GM19193 (cell line): ENCODE results near the gene FEZ2.

Experiments
- POLR2A ChIP-seq: IDR thresholded peaks from 4 replicates; pipeline ENCODE4 v1.6.1; 2011; ENCODE audit not compliant: insufficient read depth, insufficient read length; ENCODE audit errors: extremely low read depth

Gene FEZ2

GRCh38 chr2:36572719-36573059 is 25.3 kb downstream of the FEZ2 start:
- no peak for TF ChIP-seq POLR2A

DNA sequence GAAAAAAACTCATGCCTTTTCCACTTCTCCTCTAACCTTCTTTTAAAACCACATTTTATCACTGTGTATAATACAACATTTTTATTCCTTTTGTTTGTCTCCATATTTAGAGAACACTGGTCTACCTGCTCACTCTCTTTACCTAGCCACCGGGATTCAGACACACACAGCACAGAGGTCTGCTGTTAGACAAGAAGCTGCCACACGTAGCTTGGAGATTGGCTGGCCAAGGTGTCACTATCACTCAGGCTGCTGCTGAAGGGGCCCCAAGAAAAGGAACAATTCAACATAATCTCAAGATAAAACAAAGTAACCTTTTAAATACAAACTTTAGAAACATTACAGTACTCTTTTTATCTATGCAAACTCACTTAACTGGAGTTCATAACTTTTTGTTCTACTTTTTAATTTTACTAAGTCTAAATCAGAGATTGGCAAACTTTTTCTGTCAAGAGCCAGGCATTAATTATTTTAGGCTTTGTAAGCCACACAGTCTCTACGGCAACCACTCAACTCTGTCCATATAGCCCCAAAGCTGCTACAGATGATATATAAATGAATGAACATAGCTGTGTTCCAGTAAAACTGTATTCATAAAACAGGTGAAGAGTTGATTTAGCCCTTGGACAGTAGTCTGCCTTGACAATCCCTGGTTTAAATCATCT is 25.8 kb downstream of the FEZ2 start:
- TF ChIP-seq POLR2A = no peak

DNA sequence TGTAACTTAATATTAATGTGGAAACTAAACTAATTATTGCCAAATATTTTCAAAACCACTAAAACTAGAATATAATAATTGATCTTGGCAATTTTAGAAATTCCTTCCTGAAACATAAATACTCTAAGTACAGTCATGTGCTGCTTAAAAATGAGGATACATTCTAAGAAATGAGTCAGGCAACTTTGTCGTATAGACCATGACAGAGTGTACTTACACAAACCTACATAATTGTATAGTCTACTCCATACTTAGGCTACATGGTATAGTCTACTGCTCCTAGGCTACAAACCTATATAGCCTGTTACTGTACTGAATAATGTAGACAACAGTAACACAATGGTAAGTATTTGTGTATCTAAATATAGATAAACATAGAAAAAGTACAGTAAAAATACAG is 27.6 kb downstream of the FEZ2 start:
- no peak for TF ChIP-seq POLR2A

DNA sequence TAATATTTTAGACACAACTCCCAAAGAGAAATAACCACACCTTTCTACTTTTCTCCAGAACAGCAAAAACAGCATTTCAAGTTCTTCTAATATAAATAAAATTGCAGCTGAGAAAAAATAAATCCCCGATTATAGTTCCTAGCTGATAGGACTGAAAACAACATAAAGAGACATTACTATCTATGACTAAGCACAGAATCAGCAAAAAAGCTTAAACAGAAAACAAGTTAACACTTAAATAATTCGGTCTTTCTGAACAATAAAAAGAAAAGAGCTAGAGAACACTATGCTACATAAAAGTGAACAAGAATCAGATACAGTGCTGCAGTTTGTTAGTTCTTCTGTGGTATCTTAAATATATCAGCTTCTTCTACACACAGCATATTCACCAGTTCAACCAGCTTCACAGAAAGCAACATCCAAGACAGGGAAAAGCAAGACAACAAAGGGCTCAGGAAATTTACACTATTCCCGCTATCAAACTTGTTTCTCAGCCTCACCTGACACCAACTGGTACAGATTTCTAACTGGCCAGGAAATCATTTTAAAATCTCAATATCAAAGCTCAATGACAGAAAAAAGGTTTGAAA is 28.6 kb downstream of the FEZ2 start:
- no peak for TF ChIP-seq POLR2A

DNA sequence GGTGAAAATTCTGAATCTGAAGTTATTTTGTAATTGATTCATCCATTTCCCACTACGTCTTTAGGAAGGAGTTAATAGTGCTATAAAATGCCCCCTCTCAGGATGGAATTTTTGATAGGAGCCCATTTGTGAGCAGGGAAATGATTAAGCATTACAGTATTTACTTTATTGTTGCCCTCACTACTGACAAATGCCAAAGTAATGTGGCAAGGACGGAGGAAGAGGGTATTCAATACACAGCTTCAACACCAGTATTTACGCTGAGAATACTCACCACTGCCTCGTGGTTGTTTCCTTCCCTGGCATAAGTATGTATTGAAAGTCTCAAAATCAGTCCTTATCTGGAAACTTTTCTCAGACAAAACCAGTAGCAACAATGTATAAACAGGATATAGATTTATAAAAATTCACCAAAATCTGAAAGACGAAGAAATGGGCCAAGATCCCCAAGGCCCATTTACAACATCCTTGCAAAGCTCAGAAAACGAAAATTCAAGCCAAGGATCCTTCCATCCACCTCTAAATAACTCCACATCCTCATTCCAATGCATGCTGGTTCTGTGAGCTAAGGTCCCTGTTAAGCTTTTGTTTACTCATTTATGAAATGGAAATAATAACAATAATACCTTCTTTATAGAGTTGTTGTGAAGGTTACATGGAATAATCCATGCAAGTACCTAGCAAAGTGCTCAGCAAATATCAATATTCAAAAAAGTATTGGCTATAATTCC is 29.3 kb downstream of the FEZ2 start:
- TF ChIP-seq POLR2A = no peak

- no peak for TF ChIP-seq POLR2A
Observed at GRCh38 chr2:36567711-36568408, 30.1 kb downstream of the FEZ2 start.

DNA sequence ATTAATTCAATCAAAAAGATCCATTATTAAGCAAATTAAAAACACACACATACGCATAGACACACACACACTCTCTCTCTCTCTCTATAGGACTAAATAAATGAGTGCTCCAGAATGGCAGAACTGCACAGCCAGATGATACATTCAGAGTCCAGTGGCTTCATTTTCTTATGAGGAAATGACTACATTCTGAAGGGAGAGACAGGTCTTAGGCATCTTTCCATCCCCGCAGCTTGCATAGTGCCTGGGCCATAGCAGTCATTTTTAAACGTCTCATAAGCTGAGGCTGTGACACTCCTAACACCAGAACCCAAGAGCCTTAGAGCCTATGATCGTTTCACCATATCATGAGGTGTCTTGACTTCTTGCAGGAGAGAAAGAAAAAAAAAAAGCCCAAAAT is 31.1 kb downstream of the FEZ2 start:
- no peak for TF ChIP-seq POLR2A

DNA sequence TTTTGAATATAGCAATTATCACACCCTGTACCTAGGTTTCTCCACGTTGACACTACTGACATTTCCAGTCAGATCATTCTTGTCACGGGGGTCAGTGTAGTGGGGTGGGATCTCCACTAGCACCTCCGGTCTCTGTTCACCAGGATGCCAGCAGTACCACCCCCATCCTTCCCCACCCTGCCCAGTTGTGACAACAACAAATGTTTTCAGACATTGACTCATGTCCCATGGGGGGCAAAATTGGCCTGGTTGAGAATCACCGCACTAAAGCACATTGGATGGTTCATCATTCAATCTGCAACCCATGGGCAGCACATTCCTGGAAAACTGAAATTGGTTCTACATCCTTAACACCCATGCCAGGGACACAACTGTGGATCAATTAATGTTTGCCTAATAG is 32.3 kb downstream of the FEZ2 start:
- TF ChIP-seq POLR2A = no peak

- no peak for TF ChIP-seq POLR2A
Observed at GRCh38 chr2:36564377-36564930, 33.5 kb downstream of the FEZ2 start.

GRCh38 chr2:36562973-36563532 is 34.9 kb downstream of the FEZ2 start:
- no peak for TF ChIP-seq POLR2A

GRCh38 chr2:36562240-36562639 is 35.7 kb downstream of the FEZ2 start:
- no peak for TF ChIP-seq POLR2A

DNA sequence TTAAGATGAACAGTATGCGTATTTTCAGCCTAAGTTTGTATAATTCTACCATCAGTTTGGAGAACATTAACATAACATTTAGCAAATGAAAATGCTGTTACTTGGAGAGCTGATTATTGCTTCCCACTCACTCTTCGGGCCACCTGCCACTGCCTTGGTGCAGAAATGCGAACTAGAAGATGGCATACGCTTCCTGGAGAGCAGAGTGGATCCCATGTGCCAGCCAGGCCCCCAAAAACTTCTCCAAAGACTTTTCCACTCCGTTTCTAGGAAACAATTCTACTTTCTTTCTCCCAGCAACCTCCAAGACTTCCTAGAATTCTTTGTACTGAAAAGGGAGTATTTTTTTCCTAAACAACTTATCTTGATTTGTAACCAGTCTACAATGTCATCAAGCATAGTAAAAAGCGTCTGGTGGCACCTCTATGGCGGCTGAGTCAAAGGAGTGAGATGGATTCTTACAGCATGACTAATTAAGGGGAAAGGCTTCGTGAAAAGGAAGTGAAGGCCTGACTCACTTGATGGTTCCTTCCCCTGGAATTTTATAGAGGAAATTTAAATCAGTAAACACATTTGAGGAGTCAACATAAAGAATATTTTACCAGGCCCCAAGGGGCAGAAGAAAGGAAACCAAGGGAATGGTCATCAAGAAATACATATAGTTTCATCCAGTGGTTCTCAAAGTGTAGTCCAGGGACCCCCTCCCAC is 36.6 kb downstream of the FEZ2 start:
- no peak for TF ChIP-seq POLR2A

DNA sequence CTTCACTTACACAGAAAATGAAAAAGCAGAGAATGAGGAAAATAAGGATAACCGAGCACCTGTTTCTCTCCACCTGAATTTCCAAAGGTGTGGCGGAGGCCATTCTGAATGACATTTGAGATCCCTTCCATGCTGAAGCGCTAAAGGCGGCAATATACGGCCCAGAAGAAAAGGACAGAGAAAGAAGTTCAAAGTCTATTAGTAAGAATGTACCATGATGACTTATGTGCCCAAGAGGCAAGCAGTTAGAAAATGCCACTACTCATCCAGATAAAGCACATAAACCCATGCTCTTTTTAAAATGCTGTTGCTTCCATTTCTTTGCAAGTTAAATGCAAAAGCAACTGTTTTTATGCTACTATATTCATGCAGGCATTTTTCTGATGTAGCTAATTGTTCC is 37.2 kb downstream of the FEZ2 start:
- no peak for TF ChIP-seq POLR2A

DNA sequence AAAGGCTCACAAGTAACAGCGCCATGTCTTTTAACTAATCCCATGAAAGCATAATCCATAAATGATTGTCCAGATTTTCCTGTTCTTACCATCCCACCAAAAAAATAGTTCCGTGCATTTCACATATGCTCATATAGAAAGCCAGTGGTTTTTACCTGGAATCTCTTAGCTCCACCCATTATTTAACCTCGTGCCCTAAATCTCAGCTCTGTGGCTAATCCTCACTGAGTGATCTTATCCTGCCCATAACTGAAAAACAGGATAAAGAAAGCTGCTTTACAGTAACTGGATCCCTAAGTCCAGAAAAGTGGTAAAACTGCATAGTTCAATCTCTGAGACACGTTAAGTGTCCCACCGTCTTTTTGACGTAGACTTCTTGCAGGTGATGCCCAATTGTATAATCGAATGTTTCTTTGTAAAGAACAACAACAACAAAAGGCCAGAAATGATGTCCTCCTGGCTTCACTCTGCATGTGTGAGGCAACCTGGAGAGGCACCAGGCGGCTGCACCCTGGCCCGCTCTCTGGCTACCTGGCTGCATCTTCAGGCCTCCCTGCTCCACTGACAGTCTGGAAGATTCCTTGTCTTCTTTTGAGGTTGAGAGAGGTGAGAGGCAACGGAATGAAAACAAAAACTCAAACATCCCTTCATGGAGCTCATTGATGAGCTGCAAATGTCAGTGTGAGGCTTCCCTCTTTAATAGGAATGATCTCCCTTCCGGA is 38.6 kb downstream of the FEZ2 start:
- no peak for TF ChIP-seq POLR2A

- TF ChIP-seq POLR2A = no peak
Observed at GRCh38 chr2:36556842-36557241, 41.1 kb downstream of the FEZ2 start.

DNA sequence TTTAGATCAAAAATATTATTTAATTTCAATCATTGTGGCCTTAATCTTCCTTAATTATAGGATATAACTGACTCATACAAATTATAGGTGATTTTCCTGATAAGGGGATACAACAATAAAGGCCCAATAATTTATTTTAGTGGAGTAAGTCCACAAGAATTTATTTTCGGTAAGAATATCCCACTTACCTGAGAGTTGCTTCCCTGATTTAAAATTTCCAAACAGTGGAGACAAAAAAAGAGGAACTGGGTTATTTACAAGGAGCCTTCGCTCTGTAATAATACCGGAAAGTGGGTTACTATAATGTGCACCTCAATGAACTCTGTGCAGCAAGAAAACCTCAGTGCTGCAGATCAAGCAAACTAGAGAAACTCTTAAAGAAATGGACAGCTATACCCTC is 42.2 kb downstream of the FEZ2 start:
- TF ChIP-seq POLR2A = no peak
